LNCAP (cell line): ENCODE results near the gene CYFIP2.

Experiments used
- TF ChIP-seq, protein P1 (sequence below): fragments of 450-650 bp; IDR thresholded peaks from 2 replicates; pipeline ENCODE4 v1.5.1; 2017; ENCODE audit warnings: mild to moderate bottlenecking

The CYFIP2 gene

DNA sequence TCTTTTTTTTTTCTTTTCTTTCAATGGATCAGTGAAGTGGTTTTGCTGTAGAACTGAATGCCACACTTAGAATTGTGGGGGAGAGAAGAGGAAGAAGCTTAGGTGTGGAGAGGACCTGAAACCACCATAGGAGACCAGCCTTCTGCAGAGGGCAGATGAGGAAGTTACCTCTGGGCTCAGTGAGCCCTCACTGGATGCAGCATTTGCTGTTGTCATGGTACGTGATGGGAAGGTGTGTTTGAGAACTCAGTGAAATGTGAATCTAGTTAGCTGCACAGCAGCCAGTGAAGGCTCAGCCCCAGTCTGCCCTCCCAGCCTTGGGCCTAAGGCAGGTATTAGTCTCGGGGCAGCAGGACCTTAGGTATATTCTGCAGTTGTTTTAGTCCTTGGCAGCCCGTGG, 17.5 kb downstream of the CYFIP2 start:
- TF ChIP-seq, protein P1, sequence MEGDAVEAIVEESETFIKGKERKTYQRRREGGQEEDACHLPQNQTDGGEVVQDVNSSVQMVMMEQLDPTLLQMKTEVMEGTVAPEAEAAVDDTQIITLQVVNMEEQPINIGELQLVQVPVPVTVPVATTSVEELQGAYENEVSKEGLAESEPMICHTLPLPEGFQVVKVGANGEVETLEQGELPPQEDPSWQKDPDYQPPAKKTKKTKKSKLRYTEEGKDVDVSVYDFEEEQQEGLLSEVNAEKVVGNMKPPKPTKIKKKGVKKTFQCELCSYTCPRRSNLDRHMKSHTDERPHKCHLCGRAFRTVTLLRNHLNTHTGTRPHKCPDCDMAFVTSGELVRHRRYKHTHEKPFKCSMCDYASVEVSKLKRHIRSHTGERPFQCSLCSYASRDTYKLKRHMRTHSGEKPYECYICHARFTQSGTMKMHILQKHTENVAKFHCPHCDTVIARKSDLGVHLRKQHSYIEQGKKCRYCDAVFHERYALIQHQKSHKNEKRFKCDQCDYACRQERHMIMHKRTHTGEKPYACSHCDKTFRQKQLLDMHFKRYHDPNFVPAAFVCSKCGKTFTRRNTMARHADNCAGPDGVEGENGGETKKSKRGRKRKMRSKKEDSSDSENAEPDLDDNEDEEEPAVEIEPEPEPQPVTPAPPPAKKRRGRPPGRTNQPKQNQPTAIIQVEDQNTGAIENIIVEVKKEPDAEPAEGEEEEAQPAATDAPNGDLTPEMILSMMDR = no peak

DNA sequence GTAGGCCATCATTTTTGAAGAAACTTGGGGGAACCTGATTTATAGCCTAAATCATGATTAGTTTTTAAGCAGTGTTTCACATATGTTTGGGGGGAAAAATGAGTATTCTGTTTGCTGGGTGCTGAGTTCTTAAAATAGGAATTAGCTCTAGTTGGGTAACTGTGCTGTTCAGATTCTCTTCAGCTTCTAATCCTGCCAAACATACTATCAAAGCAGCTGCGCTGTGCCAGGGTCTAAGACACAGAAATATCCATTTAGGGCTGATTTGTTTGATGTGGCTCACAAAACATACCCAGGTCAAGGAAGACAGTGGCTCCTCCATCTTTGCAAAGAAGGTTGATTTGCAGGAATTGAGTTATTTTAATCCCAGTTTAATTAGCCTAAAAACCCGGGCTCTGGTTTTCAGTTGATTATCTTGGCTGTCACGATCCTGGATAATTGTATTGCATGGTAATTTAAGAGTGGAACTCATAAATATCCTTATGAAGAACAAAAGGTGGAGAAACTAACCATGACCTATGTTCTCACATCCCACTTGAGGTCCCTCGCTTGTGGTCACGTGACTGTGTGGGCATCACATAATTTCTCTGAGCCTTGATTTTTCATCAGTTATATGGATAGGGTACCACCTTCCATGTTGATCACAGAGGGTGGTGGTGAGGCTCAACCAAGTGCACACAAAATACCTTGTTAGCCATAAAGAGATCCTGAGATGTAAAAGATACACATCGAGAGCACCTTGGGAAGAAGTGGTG, 18.7 kb downstream of the CYFIP2 start:
- TF ChIP-seq, protein P1 = no peak

DNA sequence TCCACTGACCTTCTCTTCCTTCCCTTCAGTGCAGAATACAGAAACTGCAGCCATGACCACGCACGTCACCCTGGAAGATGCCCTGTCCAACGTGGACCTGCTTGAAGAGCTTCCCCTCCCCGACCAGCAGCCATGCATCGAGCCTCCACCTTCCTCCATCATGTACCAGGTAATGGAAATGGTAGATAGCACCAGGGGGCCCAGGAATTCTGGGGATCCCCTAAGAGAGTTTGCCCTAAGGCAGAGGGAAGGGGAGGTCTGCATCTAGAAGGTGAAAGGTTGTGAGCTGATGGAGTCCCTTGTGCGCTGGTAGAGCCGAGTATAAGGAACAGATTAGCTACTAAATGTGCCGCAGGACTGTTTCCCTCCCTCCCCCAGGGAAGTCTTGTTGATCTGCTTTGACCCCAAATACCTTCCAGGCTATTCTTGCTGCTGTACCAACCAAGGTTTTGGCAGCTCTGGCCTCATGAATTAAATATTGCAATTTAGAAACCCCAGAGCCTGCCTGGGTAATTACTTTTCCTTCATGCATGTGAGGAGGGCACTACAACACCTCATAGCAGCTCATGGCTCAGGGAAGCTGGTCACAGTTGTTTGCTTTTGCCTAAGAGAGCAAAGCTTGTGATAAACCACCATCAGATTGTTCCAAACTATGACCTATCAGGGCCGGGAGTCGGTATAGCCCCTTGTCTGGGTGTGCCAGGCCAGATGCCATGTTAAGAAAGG, 19.6 kb downstream of the CYFIP2 start:
- TF ChIP-seq, protein P1 = no peak

DNA sequence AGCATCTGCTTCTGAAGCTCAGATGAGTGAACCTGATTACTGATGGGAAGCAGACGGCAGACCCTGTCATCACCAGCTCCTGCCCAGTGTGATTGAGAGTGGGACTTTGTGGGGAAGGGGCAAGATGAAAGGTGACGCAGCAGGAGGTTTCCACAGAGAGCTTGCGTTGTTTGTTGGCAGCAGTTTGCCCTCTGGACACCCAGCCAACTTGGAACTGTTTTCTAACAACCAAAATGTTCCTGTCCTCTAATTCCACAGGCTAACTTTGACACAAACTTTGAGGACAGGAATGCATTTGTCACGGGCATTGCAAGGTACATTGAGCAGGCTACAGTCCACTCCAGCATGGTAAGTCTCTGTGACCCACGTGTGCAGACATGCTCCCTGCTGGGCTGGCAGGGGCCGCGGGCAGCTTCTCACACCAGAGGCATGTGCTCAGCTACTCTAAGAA, 20.9 kb downstream of the CYFIP2 start:
- TF ChIP-seq, protein P1 = no peak

DNA sequence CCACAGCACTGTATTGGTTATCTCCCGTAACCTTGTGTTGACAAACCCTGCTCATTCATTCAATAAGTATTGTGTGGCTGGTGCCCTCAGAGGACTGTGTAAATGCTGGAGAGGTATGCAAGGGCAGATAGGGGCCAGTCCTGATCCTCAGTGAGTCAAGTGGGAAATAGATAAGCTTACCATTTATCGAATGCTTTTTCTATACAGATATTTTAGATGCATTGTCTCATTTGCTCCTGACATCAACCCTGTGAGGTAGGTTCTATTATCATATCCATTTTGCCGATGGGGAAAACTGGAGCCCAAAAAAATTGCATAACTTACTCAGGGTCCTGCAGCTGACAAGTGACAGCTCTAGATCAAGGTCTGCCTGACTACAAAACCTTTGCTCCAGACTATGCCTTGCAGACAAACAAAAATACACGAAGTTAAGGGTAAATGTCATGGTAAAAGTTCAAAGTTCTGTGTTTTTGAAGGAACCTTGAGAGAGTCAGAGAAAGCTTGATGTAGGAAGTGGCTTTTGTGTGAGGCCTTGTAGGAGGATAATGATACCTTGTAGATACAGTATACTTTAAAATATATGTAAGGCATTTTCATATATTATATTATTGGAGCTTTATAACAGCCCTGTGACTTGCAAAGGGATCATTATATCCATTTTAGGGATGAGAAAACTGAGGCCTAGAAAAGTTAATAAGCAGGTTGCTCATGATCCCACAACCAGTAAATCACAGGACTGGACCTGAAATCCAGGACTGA, 22.7 kb downstream of the CYFIP2 start:
- TF ChIP-seq, protein P1 = no peak

DNA sequence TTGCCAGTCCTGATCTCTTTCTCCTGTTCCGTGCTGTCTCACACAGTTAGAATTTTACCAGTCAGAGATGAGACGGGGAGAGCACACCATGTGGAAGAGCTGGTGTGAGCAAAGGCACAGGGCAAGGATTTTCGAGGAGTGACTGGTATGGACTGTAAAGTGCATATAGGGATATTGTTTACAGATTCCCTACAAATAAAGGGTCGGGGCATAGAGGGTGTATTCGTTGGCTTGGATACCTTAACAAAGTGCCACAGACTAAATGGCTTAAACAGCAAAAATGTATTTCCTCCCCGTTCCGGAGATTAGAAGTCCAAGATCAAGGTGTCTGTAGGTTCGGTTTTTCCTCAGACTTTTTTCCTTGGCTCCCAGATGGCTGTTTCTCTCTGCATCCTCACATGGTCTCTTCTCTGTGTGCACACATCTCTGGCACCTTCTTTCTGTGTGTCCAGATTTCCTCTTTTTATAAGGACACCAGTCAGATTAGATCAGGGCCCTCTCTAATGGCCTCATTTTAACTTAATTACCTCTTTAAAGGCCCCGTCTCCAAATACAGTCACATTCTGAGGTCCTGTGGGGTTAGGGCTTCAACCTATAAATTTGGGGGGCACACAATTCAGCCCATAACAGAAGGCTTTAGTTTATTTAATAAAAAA, 23.4 kb downstream of the CYFIP2 start:
- TF ChIP-seq, protein P1 = no peak
